GM23338 (cell line): ENCODE measurements around the gene DOLPP1. TPM values are rescaled to one million over a fixed set of nuclear protein-coding genes. Genes with fewer than 3 reads are reported as not detected.

Source experiments
- ATAC-seq: fragments of 200-7000 bp; cut with Tn5 transposase; 3 replicates; pipeline ENCODE4 v1.9.1; 2020
- DNase-seq: peaks from one replicate; pipeline ENCODE4 v3.0.0-alpha.2; 2015; ENCODE audit warnings: low spot score
- H2AFZ ChIP-seq: fragments of 200-600 bp; sonication (generic); 2 replicates; pipeline ENCODE4 v1.8.0; 2016; ENCODE audit warnings: antibody characterized with exemption, mild to moderate bottlenecking, moderate library complexity
- H3F3A ChIP-seq: fragments of 200-600 bp; sonication (generic); replicated peaks from 2 replicates; pipeline ENCODE4 v1.8.0; 2017; ENCODE audit warnings: antibody characterized with exemption, mixed run types, low read depth
- H3K27ac ChIP-seq: fragments of 200-600 bp; sonication (generic); 2 replicates; pipeline ENCODE4 v1.6.1; 2016; ENCODE audit warnings: low read depth
- H3K27me3 ChIP-seq: fragments of 200-600 bp; sonication (generic); 2 replicates; pipeline ENCODE4 v1.8.0; 2016; ENCODE audit warnings: mild to moderate bottlenecking, mixed run types, moderate library complexity; ENCODE audit not compliant: insufficient read depth
- H3K36me3 ChIP-seq: fragments of 200-600 bp; sonication (generic); 2 replicates; pipeline ENCODE4 v1.8.0; 2016; ENCODE audit warnings: mild to moderate bottlenecking; ENCODE audit not compliant: insufficient read depth
- H3K4me1 ChIP-seq: fragments of 200-600 bp; sonication (generic); 2 replicates; pipeline ENCODE4 v1.8.0; 2016; ENCODE audit warnings: mild to moderate bottlenecking, moderate library complexity; ENCODE audit not compliant: insufficient read depth
- H3K4me2 ChIP-seq: fragments of 200-600 bp; sonication (generic); 2 replicates; pipeline ENCODE4 v1.7.1; 2017; ENCODE audit warnings: mixed run types
- H3K4me3 ChIP-seq: fragments of 200-600 bp; sonication (generic); 2 replicates; pipeline ENCODE4 v1.6.1; 2016; ENCODE audit warnings: mixed run types
- H3K79me2 ChIP-seq: fragments of 200-600 bp; sonication (generic); replicated peaks from 2 replicates; pipeline ENCODE4 v1.8.0; 2017; ENCODE audit warnings: mild to moderate bottlenecking; ENCODE audit not compliant: insufficient read depth
- H3K9me2 ChIP-seq: fragments of 200-600 bp; sonication (generic); 2 replicates; pipeline ENCODE4 v1.8.0; 2017; ENCODE audit not compliant: insufficient read depth
- H4K20me1 ChIP-seq: fragments of 200-600 bp; sonication (generic); replicated peaks from 2 replicates; pipeline ENCODE4 v1.8.0; 2017; ENCODE audit warnings: mild to moderate bottlenecking; ENCODE audit not compliant: insufficient read depth
- H3K27ac Mint-ChIP-seq: 2 replicates; pipeline ENCODE4 v1.8.0; 2020; ENCODE audit warnings: inconsistent platforms, mild to moderate bottlenecking, moderate library complexity, mixed read lengths
- H3K27me3 Mint-ChIP-seq: 3 replicates; pipeline ENCODE4 v1.8.0; 2022; ENCODE audit warnings: low read depth, mild to moderate bottlenecking, moderate library complexity, mixed read lengths, inconsistent platforms; ENCODE audit not compliant: insufficient read depth, poor library complexity
- H3K36me3 Mint-ChIP-seq: 3 replicates; pipeline ENCODE4 v1.8.0; 2021; ENCODE audit warnings: low read depth, mild to moderate bottlenecking, inconsistent platforms, moderate library complexity, mixed read lengths
- H3K4me1 Mint-ChIP-seq: 3 replicates; pipeline ENCODE4 v1.8.0; 2020; ENCODE audit warnings: mild to moderate bottlenecking, inconsistent platforms, mixed read lengths
- H3K4me3 Mint-ChIP-seq: 3 replicates; pipeline ENCODE4 v1.8.0; 2021; ENCODE audit warnings: moderate library complexity, mild to moderate bottlenecking, inconsistent platforms, mixed read lengths
- H3K9me3 Mint-ChIP-seq: 3 replicates; pipeline ENCODE4 v1.8.0; 2020; ENCODE audit warnings: moderate library complexity, mild to moderate bottlenecking, inconsistent platforms, mixed read lengths
- CREB1 ChIP-seq: fragments of 250-450 bp; sonication (Bioruptor Pico); IDR thresholded peaks from 2 replicates; pipeline ENCODE4 v1.5.0; 2020; ENCODE audit warnings: low read depth, mild to moderate bottlenecking, moderate library complexity
- CTCF ChIP-seq, 2 experiments: fragments of 200-600 bp in 1 of 2; sonication (generic) in 1 of 2; conservative IDR thresholded peaks; 2 replicates each; pipeline versions ENCODE4 v1.5.1 to v1.6.1; 2016 to 2017; ENCODE audit warnings: antibody characterized with exemption in 2 of 2, low read depth in 2 of 2, mild to moderate bottlenecking in 2 of 2, moderate library complexity in 1 of 2
- EZH2 ChIP-seq: fragments of 200-600 bp; sonication (generic); IDR thresholded peaks from one replicate; pipeline ENCODE4 v1.8.0; 2017; ENCODE audit warnings: antibody characterized with exemption, mild to moderate bottlenecking, low read depth; ENCODE audit not compliant: unreplicated experiment
- EZH2phosphoT487 ChIP-seq: fragments of 200-600 bp; sonication (generic); IDR thresholded peaks from one replicate; pipeline ENCODE4 v1.8.1; 2018; ENCODE audit warnings: antibody characterized with exemption; ENCODE audit not compliant: unreplicated experiment
- NANOG ChIP-seq: IDR thresholded peaks from 2 replicates; pipeline ENCODE4 v1.6.1; 2016; ENCODE audit warnings: antibody characterized with exemption, borderline replicate concordance
- POLR2AphosphoS5 ChIP-seq: IDR thresholded peaks from 2 replicates; pipeline ENCODE4 v1.6.1; 2016; ENCODE audit warnings: antibody characterized with exemption, low read depth
- STAT1 ChIP-seq: IDR thresholded peaks from one replicate; pipeline ENCODE4 v1.6.1; 2016; ENCODE audit warnings: antibody characterized with exemption; ENCODE audit not compliant: unreplicated experiment
- ZNF114 ChIP-seq: fragments of 250-450 bp; sonication (Bioruptor Pico); IDR thresholded peaks from 2 replicates; pipeline ENCODE4 v1.5.0; 2020; ENCODE audit warnings: mild to moderate bottlenecking, moderate library complexity
- ZNF331 ChIP-seq: fragments of 250-450 bp; sonication (Bioruptor Pico); IDR thresholded peaks from 2 replicates; pipeline ENCODE4 v1.5.0; 2020; ENCODE audit warnings: low read depth, mild to moderate bottlenecking, moderate library complexity
- polyA plus RNA-seq: library from polyadenylated mRNA; unstranded; fragments of >200 nt; fragmentation: Nextera tagmentation; extraction: Ambion mirVana; gene quantifications from 2 replicates; pipeline ENCODE4 v1.2.1, GENCODE V29; 2016
- total RNA-seq: library from RNA; depleted of rRNA; stranded (reverse); fragments of >200 nt; shearing (Covaris generic); gene quantifications from 2 replicates; pipeline ENCODE4 v1.2.3, GENCODE V29; 2014
- TF ChIP-seq, protein P1 (sequence below): IDR thresholded peaks from one replicate; pipeline ENCODE4 v1.6.1; 2018; ENCODE audit warnings: antibody characterized with exemption; ENCODE audit not compliant: unreplicated experiment

Gene DOLPP1
- total and polyA plus RNA-seq, 2 experiments from 2014 or later, result 23.3 to 31.9 TPM

GRCh38 chr9:129107651-129108050, 26.7 kb downstream of the DOLPP1 start:
- H3K4me3 Mint-ChIP-seq, result no peak overlapping the region
- H3K27ac ChIP-seq, result no peak overlapping the region
- no peak overlapping the region for H3K4me2 ChIP-seq
- no peak overlapping the region for H3K27ac Mint-ChIP-seq
- peaks cover 23% of the 10 kb centered on the region for H3K27me3 Mint-ChIP-seq
- no peaks in the 10 kb centered on the region for H3K9me3 Mint-ChIP-seq
- H4K20me1 ChIP-seq, result no peaks in the 10 kb centered on the region
- H3K4me1 Mint-ChIP-seq, result peaks cover 13% of the 10 kb centered on the region
- H3K4me3 ChIP-seq, result no peak overlapping the region
- no peak overlapping the region for H2AFZ ChIP-seq
- H3K9me2 ChIP-seq, result no peaks in the 10 kb centered on the region
- H3K36me3 ChIP-seq, result no peaks in the 10 kb centered on the region
- DNase-seq (no peak), ATAC-seq (no peak)
- H3K36me3 Mint-ChIP-seq, result no peaks in the 10 kb centered on the region; the same call in 1 of the 3 replicates
- peaks cover 11% of the 10 kb centered on the region for H3K4me1 ChIP-seq
- peaks cover 9% of the 10 kb centered on the region for H3K79me2 ChIP-seq
- H3F3A ChIP-seq, result peaks cover 6% of the 10 kb centered on the region; the same call in 1 of the 2 replicates
- H3K27me3 ChIP-seq, result peaks cover 18% of the 10 kb centered on the region
- no peak for TF ChIP-seq POLR2AphosphoS5
- TF ChIP-seq, protein P1, sequence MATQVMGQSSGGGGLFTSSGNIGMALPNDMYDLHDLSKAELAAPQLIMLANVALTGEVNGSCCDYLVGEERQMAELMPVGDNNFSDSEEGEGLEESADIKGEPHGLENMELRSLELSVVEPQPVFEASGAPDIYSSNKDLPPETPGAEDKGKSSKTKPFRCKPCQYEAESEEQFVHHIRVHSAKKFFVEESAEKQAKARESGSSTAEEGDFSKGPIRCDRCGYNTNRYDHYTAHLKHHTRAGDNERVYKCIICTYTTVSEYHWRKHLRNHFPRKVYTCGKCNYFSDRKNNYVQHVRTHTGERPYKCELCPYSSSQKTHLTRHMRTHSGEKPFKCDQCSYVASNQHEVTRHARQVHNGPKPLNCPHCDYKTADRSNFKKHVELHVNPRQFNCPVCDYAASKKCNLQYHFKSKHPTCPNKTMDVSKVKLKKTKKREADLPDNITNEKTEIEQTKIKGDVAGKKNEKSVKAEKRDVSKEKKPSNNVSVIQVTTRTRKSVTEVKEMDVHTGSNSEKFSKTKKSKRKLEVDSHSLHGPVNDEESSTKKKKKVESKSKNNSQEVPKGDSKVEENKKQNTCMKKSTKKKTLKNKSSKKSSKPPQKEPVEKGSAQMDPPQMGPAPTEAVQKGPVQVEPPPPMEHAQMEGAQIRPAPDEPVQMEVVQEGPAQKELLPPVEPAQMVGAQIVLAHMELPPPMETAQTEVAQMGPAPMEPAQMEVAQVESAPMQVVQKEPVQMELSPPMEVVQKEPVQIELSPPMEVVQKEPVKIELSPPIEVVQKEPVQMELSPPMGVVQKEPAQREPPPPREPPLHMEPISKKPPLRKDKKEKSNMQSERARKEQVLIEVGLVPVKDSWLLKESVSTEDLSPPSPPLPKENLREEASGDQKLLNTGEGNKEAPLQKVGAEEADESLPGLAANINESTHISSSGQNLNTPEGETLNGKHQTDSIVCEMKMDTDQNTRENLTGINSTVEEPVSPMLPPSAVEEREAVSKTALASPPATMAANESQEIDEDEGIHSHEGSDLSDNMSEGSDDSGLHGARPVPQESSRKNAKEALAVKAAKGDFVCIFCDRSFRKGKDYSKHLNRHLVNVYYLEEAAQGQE, result no peak
- TF ChIP-seq CTCF (conservative IDR thresholded peaks at IDR 0.05; ENCODE audit: low read depth in 2 of 2), result no peak

DNA sequence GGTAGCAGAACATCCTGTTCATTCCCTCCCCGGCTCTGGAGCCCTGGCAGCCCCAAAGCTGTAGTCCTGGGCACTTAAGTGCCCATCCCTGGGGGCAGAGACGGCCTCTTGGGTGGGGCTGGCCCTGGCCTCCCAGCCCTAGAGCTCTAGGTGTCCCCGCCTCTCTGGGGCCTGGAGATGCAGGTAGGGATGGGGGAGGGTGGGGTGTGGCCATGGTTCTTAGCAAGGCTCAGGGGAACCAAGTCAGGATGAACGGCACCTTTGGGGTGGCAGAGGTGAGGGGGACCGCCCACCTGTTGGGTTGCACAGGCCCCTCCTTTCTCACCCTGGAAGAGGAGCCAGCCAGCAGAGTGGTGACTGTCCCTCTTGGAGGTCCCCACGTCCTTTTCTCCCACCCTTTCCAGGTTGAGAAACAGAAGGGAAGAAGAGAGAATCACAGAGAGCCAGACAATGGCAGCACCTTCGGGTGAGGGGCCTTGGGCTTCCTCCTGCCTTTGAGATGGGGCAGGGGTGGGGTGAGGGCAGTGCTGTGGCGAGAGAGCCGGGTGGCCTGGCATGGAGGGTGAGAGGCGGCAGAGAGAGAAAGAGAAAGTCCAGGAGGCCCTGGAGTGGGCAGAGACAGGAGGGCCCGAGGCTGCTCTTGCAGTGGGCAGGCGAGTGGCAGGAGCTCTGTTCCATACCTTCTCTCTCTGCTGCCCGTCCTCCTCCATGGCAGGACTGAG, 27.3 kb downstream of the DOLPP1 start:
- H3K27me3 ChIP-seq, result peaks cover 18% of the 10 kb centered on the region
- ATAC-seq, result no peak
- H4K20me1 ChIP-seq, result no peaks in the 10 kb centered on the region
- peaks cover 23% of the 10 kb centered on the region for H3K27me3 Mint-ChIP-seq
- no peak overlapping the region for H3K27ac ChIP-seq
- no peak overlapping the region for H3K4me2 ChIP-seq
- H3K4me3 Mint-ChIP-seq, result no peak overlapping the region; the same call in 2 of the 3 replicates
- H3K4me3 ChIP-seq, result no peak overlapping the region
- H3K4me1 ChIP-seq, result peaks cover 8% of the 10 kb centered on the region
- no peak overlapping the region for H2AFZ ChIP-seq
- H3K36me3 Mint-ChIP-seq, result no peaks in the 10 kb centered on the region; the same call in 1 of the 3 replicates
- no peaks in the 10 kb centered on the region for H3K36me3 ChIP-seq
- no peak overlapping the region for H3K27ac Mint-ChIP-seq
- no peaks in the 10 kb centered on the region for H3K9me2 ChIP-seq
- H3K4me1 Mint-ChIP-seq, result peaks cover 13% of the 10 kb centered on the region
- H3F3A ChIP-seq, result peaks cover 6% of the 10 kb centered on the region; the same call in 1 of the 2 replicates
- no peaks in the 10 kb centered on the region for H3K9me3 Mint-ChIP-seq
- peaks cover 15% of the 10 kb centered on the region for H3K79me2 ChIP-seq
- no peak for DNase-seq
- TF ChIP-seq STAT1 (no peak), CTCF (conservative IDR thresholded peaks at IDR 0.05; ENCODE audit: low read depth in 2 of 2) (no peak), ZNF331 (CRISPR knock-in tag) (no peak), EZH2 (no peak), POLR2AphosphoS5 (no peak), CREB1 (CRISPR knock-in tag) (no peak), EZH2phosphoT487 (no peak), NANOG (no peak), ZNF114 (CRISPR knock-in tag) (no peak)
- TF ChIP-seq, protein P1, result no peak
